DMS53 treated with DMSO at 0.1 percent for 48 hours (cell line): ENCODE results near the gene PHYHD1.

Experiments used
- DNase-seq: peaks from one replicate; lab custom pipeline; 2025; ENCODE audit not compliant: unreplicated experiment; lab: John Stamatoyannopoulos, UW

Gene PHYHD1

DNA sequence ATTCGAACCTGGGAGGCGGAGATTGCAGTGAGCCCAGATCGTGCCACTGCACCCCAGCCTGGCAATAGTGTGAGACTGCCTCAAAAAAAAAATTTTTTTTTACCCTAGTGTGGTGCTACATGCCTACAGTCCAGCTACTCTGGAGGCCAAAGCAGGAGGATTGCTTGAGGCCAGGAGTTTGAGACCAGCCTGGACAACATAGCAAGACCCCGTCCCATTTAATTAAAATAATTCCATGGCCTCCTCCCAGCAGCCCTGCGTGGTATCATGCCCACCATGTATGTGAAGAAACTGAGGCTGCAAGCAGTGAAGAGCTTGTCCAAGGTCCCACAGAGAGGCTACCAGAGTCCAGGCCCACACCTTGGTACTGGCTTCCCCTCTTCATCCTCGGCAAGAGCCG, 19.4 kb upstream of the PHYHD1 start:
- no peak for DNase-seq

DNA sequence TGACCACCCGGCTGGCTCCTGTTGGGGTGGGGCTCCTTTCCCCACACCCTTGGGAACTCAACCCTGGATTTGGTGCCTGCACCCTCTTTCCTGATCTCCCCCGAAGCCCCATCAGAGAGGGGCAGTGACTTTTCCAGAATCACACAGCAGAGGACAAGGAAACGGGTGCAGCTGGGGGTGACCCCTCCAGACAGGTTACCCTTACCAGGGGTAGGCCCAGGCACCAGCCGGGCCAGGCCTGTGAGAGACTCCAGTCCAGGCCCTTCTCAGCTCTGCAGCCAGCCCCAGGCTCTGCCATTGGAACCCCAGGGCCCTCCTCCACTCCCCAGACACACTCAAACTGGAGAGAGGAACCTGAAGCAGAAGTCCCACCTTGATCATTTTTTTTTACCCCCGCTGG, 19.0 kb upstream of the PHYHD1 start:
- no peak for DNase-seq

DNA sequence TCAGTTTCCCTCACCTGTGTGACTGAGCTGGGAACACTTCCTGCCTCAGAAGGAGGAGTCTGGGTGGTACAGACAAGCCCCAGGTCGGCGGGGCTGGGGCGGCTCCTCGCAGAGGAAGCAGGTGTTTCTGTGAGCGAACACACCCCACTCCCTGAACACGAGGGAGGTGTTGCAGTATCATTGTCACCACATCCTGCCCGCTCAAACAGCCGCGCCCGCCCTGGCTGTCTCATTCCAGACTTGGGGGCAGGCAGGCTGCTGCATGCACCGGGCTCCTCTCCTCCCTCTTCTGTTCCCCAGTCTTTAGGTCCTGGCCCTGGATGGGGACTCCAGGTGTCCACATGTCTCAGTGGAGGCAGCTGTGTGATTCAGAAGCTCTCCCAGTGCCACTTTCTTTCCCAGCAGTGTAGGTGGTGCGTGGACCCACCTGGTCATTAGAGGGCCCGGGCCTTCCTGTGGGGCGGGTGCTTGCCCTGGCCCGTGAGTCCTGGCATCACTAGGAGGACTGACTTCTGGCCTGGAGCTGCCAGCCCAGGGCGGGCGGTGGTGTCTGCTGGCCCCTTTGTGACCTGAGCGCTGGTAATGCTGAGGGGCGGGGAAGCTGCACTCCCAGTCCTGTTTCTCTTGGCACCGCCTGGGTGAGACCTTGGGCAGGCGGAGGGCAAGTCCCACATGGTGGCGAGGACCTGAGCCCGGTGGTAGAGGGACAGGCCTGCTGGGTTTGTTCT, 18.3 kb upstream of the PHYHD1 start:
- DNase-seq: no peak

DNA sequence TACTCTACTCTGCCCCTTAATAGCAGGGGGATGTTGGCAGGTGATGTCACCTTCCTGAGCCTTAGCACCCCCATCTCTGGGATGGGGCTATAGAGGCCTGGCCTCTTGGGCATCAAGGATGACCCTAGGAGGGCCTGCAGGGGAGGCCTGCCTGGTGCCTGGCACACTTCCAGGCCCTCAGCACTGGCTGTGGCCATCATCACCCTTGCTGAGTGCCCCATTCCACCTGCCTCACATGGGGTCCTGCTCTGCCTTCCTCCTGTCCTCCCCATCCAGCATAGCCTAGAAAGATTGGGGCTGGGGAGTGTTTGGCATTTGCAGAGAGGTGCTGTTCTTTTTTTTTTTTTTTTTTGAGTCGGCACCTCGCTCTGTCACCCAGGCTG, 17.7 kb upstream of the PHYHD1 start:
- DNase-seq: no peak

DNA sequence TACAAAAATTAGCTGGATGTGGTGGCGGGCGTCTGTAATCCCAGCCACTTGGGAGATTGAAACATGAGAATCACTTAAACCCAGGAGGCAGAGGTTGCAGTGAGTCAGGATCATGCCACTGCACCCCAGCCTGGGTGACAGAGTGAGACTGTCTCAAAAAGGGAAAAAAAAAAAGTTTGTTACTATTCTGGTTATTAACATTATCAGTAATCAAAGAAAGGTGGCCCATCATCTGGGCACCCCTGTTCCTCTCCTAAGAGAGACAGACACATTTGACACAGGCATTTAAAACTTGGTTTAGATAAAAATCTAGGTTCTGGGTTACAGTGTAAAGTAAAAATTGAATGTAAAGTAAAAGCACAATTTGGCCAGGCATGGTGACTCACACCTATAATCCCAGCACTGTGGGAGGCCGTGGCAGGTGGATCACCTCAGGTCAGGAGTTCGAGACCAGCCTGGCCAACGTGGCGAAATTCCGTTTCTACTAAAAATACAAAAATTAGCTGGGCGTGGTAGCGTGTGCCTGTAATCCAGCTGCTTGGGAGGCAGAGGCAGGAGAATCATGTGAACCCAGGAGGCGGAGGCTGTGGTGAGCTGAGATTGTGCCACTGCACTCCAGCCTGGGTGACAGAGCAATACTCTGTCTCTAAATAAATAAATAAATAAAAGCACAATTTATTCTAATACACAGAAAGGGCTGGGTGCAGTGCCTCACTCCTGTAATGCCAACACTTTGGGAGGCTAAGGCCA, 16.7 kb upstream of the PHYHD1 start:
- DNase-seq: no peak

DNA sequence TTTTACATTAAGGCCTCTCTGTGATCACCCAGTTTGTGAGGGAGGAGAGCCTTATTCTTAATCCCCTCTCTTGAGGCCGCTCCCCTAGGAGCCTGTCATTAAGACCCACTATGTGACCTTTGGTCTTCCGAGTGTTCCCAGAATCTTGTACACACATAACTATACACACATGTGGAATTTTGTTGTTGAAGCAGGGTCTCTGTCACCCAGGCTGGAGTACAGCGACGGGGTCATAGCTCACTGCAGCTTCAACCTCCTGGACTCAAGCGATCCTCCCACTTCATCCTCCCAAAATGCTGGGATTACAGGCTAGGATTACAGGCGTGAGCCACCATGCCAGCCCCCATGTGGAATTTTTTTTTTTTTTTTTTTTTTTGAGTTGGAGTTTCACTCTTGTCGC, 14.8 kb upstream of the PHYHD1 start:
- DNase-seq: no peak

DNA sequence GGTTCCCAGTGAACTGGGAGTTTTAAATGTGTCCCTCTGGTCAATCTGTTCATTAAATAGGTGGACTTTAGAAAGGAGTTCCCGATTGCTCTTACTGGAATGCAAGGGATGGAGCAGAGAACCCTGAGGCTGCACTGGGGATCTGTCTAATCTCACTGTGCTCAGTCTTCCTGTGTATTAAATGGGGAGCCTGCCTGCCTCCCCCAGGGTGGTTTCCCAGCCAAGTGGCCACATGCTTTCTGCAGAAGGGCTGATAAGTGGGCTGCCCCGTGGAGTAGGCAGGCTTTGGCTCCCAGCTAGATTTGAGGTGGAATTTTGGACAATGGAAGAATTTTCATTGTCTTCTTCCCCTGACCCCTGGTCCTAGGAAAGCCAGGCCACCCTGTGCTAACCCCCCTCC, 14.0 kb upstream of the PHYHD1 start:
- no peak for DNase-seq

DNA sequence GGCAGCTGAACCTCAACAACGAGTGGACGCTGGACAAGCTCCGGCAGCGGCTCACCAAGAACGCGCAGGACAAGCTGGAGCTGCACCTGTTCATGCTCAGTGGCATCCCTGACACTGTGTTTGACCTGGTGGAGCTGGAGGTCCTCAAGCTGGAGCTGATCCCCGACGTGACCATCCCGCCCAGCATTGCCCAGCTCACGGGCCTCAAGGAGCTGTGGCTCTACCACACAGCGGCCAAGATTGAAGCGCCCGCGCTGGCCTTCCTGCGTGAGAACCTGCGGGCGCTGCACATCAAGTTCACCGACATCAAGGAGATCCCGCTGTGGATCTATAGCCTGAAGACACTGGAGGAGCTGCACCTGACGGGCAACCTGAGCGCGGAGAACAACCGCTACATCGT, 12.4 kb upstream of the PHYHD1 start:
- no peak for DNase-seq

DNA sequence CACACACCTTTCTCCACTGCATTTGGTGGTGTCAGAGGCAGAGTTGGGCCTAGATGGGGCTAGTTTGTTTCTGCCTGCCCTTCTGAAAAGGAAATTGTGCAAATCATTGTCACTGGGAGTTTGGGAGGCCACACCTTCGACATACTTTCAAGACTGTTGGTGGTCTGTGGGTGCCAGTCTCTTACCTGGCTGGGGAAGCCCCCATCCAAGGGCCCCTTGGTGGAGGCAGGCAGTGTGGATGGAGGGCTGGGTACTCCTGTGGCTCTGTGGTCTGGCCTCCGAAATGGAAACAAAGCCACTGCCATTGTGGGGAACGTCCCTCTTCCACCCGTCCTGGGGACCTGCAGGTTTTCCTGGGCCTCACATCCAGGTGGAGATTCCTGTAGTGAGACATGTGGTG, 10.9 kb upstream of the PHYHD1 start:
- no peak for DNase-seq

DNA sequence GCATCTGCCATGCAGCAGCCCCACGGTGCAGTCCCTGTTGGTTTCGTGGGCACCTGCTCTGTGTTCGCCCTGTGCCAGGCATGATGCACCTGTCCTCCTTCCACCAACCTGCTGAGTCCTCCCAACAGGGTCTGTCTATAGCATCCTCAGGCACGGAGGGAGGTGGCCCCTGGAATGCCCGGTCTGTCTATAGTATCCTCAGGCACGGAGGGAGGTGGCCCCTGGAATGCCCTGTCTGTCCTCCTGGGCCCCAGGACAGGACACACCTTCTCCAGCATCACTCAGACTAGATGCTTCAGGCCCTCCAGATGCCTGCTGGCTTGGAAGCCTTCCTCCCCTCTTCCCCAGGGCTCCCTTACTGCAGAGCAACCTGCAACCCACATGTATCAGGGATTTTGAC, 9.9 kb upstream of the PHYHD1 start:
- no peak for DNase-seq

DNA sequence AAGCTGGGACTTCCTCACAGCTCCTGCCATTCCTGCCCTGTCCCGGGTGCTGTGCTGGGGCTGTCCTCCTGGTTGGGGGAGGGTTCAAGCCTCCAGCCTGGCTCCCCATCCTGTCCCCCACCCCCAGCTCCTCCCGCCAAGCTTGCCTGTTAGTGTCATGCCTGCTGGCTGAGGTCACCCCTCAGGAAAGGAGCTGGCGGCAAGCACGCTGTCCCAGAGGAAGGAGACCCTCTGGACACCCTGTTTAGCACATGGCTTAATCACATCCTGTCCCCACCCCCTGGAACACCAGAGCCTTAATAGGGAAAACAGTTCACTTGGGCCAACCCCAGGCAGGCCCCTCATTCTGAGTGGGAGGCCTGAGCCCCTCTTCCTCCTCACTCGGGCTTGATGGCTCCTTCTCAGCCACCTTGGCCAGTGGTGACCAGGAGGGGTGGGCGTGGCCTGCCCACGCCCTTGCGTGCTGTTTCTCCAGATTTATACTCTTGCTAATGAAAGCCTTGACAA, 9.2 kb upstream of the PHYHD1 start:
- DNase-seq: no peak

DNA sequence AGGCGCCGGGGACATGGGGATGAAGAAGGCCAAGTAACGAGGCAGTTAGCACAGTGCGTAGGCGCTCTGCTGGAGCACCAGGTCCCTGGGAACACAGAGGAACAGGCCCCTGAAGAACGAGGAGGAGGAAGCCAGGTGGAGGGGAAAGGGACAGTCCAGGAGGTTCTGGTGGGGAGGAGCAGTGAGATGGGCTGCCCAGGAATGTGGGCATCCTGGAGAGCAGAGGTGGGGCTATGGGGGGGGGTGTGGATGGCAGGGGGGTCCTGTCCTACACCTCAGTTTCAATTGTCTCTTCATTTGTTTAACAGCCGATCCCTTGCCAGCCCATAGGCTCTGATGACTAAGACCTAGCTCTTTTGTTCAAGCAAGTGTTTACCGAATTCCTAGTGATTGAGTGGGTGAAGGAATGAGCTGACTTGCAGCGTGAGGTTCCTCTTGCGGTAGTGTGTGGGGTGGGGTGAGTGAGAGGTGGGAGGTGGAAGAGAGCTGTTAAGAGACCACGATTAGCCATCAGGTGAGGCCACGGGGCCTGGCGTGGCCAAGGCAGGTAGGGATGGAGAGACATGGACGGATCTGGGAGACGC, 8.4 kb upstream of the PHYHD1 start:
- no peak for DNase-seq

DNA sequence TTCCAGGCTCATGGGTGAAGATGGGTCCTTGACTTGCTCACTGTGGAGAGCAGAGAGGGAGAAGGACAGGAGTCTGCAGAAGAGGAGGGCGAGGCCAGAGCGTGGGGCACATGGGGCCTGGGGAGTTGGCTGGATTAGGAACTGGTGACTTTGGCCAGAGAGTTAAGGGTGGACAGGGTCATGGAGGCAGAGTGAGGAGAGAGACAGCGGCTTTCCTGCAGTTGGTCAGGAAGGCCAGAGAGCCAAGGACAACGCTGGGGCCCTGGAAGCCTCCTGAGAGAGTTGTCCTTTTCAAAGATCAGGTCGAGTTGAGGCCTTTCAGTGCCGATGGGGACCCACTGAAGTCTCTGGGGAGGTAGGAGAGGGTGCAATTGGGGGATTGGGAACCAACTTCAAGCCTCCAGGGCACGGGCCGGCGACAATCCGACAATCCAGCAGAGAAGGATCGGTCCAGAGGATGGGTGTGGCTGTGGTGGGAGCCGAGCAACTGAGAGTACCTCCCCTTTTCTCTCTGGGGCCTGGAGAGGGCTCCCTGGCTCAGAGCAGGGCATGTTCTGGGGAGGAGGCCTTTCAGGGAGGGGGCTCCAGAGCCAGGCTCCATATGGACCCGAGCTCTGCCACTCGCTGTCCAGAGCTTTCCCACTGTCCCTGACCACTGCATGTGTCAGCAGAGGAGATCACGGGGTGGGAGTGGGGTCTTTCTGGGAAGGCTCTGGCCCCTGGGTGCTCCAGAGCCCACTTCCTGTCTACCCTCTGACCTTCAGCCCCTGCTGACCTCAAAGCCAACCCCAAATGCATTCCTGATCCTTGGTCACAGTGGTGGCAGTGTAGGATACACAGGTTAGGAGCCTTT, 7.5 kb upstream of the PHYHD1 start:
- DNase-seq: no peak

DNA sequence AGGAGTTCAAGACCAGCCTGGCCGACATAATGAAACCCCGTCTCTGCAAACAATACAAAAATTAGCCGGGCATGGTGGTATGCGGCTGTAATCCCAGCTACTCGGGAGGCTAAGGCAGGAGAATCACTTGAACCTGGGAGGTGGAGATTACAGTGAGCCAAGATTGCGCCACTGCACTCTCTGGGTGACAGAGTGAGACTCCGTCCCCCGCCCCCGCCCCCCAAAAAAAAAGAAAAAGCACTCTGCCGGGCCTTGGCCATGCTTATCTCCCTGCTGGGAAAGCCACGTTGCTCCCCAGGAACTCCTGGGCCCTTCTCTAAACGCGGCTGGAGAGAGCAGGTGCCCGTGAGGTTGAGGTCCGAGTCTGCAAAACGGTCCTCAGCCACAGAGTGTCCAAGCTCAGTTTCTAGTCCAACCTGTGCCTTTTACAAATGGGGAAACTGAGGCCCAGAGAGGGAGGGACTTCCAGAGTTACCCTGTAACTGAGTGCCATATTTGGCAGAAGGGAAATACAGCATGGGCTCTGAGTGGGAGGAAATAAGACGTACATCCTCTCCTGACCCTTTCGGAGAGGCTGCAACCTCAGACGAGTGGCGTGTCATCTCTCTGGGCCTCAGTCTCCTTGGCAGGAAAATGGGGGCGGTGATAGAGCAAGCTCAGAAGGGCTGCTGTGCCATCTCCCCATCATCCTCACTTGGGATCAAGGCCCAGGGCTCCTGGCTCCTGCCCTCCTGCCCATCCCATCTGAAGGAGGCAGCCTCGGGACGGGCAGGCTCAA, 6.6 kb upstream of the PHYHD1 start:
- no peak for DNase-seq

DNA sequence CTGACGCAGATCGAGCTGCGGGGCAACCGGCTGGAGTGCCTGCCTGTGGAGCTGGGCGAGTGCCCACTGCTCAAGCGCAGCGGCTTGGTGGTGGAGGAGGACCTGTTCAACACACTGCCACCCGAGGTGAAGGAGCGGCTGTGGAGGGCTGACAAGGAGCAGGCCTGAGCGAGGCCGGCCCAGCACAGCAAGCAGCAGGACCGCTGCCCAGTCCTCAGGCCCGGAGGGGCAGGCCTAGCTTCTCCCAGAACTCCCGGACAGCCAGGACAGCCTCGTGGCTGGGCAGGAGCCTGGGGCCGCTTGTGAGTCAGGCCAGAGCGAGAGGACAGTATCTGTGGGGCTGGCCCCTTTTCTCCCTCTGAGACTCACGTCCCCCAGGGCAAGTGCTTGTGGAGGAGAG, 4.6 kb upstream of the PHYHD1 start:
- no peak for DNase-seq

DNA sequence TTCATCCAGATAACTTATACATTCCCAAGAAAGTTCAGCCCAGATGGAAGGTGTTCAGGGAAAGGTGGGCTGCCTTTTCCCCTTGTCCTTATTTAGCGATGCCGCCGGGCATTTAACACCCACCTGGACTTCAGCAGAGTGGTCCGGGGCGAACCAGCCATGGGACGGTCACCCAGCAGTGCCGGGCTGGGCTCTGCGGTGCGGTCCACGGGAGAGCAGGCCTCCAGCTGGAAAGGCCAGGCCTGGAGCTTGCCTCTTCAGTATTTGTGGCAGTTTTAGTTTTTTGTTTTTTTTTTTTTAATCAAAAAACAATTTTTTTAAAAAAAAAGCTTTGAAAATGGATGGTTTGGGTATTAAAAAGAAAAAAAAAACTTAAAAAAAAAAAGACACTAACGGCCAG, 4.0 kb upstream of the PHYHD1 start:
- DNase-seq: no peak

DNA sequence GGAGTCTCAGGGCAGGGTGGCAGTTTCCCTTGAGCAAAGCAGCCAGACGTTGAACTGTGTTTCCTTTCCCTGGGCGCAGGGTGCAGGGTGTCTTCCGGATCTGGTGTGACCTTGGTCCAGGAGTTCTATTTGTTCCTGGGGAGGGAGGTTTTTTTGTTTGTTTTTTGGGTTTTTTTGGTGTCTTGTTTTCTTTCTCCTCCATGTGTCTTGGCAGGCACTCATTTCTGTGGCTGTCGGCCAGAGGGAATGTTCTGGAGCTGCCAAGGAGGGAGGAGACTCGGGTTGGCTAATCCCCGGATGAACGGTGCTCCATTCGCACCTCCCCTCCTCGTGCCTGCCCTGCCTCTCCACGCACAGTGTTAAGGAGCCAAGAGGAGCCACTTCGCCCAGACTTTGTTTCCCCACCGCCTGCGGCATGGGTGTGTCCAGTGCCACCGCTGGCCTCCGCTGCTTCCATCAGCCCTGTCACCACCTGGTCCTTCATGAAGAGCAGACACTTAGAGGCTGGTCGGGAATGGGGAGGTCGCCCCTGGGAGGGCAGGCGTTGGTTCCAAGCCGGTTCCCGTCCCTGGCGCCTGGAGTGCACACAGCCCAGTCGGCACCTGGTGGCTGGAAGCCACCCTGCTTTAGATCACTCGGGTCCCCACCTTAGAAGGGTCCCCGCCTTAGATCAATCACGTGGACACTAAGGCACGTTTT, 3.5 kb upstream of the PHYHD1 start:
- no peak for DNase-seq

DNA sequence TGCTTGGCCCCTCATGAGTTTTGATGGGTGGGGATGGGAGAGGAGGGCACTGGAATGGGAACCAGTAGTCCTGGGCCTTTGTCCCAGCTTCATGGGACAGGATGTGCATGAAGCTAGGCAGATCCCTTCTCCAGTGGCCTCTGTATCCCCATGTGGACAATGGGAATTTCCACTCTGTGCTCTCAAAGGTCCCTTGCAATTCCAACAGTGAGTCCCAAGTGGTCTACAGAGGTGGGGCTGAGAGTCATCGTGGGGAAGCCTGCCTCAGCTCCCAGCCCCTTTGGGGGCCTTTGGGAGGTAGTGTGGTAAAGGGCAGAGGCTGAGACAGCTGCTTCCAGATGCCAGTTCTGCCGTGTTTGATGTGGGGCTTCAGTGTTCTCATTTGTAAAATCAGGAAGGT, 1.9 kb upstream of the PHYHD1 start:
- DNase-seq: no peak

DNA sequence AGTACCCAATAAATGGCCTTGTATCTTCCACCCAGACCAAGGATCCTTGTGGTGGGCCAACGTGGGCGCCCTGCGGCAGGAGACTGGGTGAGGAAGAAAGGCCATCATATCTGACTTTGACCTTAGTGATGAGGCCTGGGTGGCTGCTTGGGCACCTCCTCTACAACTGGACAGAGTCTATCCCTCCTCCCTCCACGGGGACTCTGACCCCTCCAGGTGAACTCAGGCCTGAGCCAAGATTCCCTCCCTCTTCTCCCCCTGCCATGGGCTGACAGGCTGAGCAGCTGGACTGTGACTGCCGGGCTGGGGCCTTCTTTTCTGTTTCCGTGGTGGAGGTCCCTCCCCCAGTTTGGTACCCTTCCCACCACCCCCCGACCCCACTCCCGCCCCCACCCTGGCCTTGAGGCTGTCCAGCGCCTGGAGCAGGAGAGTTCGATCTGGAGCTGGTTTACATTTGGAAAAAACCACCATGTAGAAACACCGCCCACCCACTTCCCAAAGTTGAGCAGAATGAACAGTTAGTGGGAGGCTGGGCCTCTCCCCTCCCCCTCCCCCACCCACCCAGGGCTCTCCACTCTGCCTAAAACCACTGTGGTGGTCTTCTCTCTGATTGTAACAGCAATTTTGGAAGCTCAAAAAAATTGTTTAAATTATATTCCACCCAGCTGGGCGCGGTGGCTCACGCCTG, 1.2 kb upstream of the PHYHD1 start:
- no peak for DNase-seq
